ACC112 (cell line): ENCODE results near the gene GALNT5.
"Not testable (repeated sequence)": the region's sequence is repeated elsewhere in the genome, so short reads cannot be mapped to it uniquely, and the experiment has no call there.

Source experiments
- H2AFZ ChIP-seq: fragments of 200-600 bp; sonication (generic); one replicate; pipeline ENCODE4 v1.6.0; 2017; ENCODE audit warnings: antibody characterized with exemption, low read length; ENCODE audit not compliant: unreplicated experiment
- H3K27ac ChIP-seq: fragments of 200-600 bp; sonication (generic); 2 replicates; pipeline ENCODE4 v1.5.1; 2014; ENCODE audit warnings: low read depth, mild to moderate bottlenecking, antibody characterized with exemption, low read length, moderate library complexity
- H3K27me3 ChIP-seq: fragments of 200-600 bp; sonication (generic); 2 replicates; pipeline ENCODE4 v1.6.1; 2014; ENCODE audit warnings: mild to moderate bottlenecking, antibody characterized with exemption, low read length, moderate library complexity, mixed read lengths; ENCODE audit not compliant: insufficient read depth
- H3K36me3 ChIP-seq: fragments of 200-600 bp; sonication (generic); 2 replicates; pipeline ENCODE4 v1.6.1; 2016; ENCODE audit warnings: mild to moderate bottlenecking, antibody characterized with exemption, low read length, moderate library complexity, mixed read lengths; ENCODE audit not compliant: insufficient read depth
- H3K4me1 ChIP-seq: fragments of 200-600 bp; sonication (generic); one replicate; pipeline ENCODE4 v1.6.1; 2016; ENCODE audit warnings: low read length, mixed read lengths; ENCODE audit not compliant: insufficient read depth, unreplicated experiment, control insufficient read depth
- H3K4me3 ChIP-seq: fragments of 200-600 bp; sonication (generic); 2 replicates; pipeline ENCODE4 v1.5.1; 2014; ENCODE audit warnings: mild to moderate bottlenecking, low read depth, low read length
- H3K79me2 ChIP-seq: fragments of 200-600 bp; sonication (generic); one replicate; pipeline ENCODE4 v1.6.0; 2016; ENCODE audit warnings: low read length; ENCODE audit not compliant: control insufficient read depth, unreplicated experiment, insufficient read depth

The GALNT5 gene, protein sequence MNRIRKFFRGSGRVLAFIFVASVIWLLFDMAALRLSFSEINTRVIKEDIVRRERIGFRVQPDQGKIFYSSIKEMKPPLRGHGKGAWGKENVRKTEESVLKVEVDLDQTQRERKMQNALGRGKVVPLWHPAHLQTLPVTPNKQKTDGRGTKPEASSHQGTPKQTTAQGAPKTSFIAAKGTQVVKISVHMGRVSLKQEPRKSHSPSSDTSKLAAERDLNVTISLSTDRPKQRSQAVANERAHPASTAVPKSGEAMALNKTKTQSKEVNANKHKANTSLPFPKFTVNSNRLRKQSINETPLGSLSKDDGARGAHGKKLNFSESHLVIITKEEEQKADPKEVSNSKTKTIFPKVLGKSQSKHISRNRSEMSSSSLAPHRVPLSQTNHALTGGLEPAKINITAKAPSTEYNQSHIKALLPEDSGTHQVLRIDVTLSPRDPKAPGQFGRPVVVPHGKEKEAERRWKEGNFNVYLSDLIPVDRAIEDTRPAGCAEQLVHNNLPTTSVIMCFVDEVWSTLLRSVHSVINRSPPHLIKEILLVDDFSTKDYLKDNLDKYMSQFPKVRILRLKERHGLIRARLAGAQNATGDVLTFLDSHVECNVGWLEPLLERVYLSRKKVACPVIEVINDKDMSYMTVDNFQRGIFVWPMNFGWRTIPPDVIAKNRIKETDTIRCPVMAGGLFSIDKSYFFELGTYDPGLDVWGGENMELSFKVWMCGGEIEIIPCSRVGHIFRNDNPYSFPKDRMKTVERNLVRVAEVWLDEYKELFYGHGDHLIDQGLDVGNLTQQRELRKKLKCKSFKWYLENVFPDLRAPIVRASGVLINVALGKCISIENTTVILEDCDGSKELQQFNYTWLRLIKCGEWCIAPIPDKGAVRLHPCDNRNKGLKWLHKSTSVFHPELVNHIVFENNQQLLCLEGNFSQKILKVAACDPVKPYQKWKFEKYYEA

DNA sequence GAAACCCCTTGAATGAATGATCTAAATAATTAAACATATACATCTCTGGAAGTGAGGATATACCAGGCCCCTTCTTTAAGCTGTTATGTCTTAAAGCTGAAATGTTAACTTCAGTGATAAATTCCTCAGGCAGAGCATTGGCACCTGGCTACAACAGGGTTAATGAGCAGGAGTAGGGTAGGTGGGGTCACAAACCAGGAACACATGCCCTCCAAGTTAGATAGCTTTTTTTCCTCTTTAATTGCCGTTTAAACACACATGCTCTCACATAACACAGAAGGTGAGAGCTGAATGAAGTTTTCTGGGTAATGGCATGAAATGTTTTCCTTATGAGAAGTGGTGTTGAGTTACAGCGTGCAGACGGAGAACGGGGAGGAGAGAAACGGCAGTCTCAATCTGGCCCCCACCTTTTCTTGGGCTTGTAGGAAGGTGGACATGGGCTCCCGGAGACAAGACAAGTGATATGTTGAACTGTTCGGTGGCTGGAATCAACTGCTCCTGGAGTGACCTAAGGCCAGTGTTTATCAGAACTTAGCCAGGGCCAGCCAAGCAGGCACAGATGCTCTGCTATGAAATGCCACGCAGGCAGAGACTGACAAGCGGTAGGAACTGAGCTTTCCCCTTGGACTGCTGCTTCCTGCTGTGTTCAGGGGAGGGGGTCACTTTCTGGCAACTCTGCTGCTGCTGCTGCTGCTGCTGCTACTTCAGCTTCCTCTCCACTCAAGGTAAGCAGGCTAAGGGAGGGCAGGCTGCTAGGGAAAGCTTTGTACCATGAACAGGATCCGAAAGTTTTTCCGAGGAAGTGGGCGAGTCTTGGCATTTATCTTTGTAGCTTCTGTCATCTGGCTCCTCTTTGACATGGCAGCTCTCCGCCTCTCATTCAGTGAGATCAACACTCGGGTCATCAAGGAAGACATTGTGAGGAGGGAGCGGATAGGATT is at the start of gene GALNT5:
TSS of gene GALNT5 (plus strand) at position 394 of the 941 bp plus-strand sequence. CDS start at position 772, 378 bp downstream.
- Histone ChIP-seq H3K27me3 (no peaks in the 10 kb centered on the region), H3K4me3 (peak within 1 kb of the TSS; percentile 81), H2AFZ (peak within 1 kb of the TSS; percentile 95), H3K79me2 (peaks cover 3% of the 10 kb centered on the region), H3K27ac (peak within 1 kb of the TSS; percentile 21), H3K4me1 (peaks cover 45% of the 10 kb centered on the region), H3K36me3 (no peaks in the 10 kb centered on the region)

DNA sequence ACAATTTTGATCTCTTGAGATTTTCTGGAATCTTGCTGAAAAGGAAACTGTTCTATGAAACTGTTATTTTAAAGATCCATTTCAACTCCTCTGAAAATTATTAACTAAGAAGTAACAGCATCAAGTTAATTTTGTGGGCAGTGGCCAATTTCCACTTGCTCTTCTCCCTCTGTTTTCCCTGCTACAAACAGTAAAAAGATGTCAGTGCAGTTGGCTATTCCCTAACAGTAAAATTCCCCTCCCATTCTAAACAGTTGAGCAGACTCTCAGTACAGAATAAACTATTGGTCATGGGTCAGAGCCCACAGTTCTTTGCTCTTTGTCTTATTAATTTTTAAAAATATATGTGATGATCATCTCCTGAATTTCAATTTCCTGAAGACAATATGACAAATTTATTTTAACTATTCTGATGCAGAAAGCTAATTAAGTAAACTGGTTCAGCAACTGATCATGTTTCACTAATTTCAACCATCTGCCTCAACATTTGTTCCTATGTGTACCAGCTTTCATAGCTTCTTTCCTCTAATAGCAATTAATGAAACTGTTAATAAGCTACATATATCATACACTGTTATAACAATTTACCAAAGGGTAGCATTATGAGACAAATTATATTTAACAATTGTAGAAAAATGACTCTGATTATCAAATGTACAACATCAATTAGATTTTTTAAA is 41.1 kb upstream of the GALNT5 start:
- H3K4me3 ChIP-seq, result no peak overlapping the region
- no peaks in the 10 kb centered on the region for H3K27me3 ChIP-seq
- H3K36me3 ChIP-seq, result no peaks in the 10 kb centered on the region
- no peak overlapping the region for H3K27ac ChIP-seq
- H3K79me2 ChIP-seq, result no peaks in the 10 kb centered on the region
- no peaks in the 10 kb centered on the region for H3K4me1 ChIP-seq
- H2AFZ ChIP-seq, result no peak overlapping the region

DNA sequence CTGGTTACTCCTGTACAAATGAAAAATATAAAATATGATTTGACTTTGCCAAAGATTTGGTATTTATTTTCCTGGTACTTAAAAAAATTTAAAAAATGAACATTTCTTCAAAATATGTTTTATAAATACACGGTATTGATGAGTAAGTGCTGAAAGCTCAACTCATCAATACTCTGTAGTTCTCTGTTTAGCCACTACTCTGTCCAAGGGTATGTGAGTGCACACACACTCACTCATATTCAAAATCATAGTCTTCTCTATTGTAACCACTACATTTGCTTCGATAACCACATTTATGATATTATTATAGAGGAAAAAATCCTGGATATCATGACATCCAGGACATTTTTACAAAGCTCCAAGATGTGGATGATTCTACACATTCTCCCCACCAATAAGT is 40.1 kb upstream of the GALNT5 start:
- Histone ChIP-seq H3K27me3 (no peaks in the 10 kb centered on the region), H3K4me1 (no peaks in the 10 kb centered on the region), H3K36me3 (no peaks in the 10 kb centered on the region), H3K79me2 (no peaks in the 10 kb centered on the region), H3K27ac (no peak overlapping the region), H3K4me3 (no peak overlapping the region), H2AFZ (no peak overlapping the region)

DNA sequence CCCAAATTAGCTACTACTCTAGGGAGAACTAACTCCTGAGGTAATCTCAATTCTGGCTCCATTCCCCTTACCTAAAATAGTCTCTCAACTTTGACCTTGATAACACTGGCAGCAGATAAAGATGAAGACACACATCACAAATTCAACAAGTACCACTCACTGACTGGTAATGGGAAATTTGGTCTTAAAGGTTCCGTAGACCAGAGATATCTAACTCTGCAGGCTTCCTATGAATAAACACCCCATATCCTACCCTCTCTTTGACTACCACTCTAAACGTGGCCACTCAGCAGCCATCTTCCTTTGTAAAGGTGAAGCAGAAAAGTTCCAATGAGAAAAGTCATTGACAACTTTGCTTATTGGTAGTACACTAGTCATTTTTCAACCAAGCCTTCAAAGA is 38.6 kb upstream of the GALNT5 start:
- no peaks in the 10 kb centered on the region for H3K79me2 ChIP-seq
- H3K36me3 ChIP-seq, result no peaks in the 10 kb centered on the region
- no peak overlapping the region for H2AFZ ChIP-seq
- no peaks in the 10 kb centered on the region for H3K27me3 ChIP-seq
- H3K4me1 ChIP-seq, result no peaks in the 10 kb centered on the region
- H3K27ac ChIP-seq, result no peak overlapping the region
- no peak overlapping the region for H3K4me3 ChIP-seq

DNA sequence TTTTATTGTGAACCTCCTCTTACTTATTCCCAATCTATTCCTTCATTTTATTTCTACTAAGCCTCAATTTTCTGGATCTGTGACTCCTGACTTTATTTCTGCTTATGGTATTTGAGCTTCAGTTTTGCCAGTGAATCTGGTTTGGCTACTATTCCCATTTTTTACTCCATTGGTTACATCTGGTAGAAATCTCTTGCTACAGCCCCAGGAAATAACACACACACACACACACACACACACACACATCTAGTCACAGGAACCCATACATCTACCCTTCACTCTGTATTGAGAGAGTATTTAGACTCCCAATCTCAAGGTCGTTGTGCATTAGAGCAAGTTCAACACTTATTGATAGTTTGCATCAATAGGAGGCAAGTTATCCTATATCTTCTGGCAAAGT is 37.0 kb upstream of the GALNT5 start:
- no peak overlapping the region for H2AFZ ChIP-seq
- no peaks in the 10 kb centered on the region for H3K27me3 ChIP-seq
- H3K36me3 ChIP-seq, result no peaks in the 10 kb centered on the region
- H3K79me2 ChIP-seq, result no peaks in the 10 kb centered on the region
- no peak overlapping the region for H3K4me3 ChIP-seq
- H3K27ac ChIP-seq, result no peak overlapping the region
- H3K4me1 ChIP-seq, result no peaks in the 10 kb centered on the region

GRCh38 chr2:157221394-157221988 is 36.0 kb upstream of the GALNT5 start:
- H2AFZ ChIP-seq, result no peak overlapping the region
- H3K36me3 ChIP-seq, result no peaks in the 10 kb centered on the region
- H3K4me3 ChIP-seq, result no peak overlapping the region
- H3K27me3 ChIP-seq, result no peaks in the 10 kb centered on the region
- no peaks in the 10 kb centered on the region for H3K79me2 ChIP-seq
- no peak overlapping the region for H3K27ac ChIP-seq
- no peaks in the 10 kb centered on the region for H3K4me1 ChIP-seq

DNA sequence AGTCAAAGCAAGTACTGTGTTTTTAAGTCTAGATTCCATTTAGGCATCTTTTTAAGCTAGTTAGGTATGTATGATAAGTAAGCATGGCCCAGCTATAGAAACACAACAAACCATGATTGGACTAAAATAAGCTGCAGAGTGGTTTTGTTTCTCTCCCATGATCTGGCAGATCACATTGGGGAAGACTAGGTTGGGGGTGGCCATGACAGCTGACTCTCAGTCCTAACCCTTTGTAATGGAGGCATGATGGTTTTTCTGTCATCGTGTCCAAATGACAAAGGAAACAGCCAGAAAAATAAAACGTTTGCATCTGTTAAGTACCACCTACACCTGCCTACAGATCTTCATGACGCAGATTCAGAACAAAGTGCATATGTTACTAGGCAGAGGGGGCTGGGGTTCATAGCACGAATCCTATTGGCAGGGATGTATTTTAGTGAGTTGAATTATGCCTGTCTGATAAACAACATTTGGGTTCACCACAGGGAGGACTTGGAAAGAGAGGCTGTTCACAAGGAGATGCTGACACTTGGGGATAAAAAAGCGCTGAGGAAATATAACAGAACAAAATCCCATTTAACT is 33.8 kb upstream of the GALNT5 start:
- no peaks in the 10 kb centered on the region for H3K36me3 ChIP-seq
- H3K4me1 ChIP-seq, result no peaks in the 10 kb centered on the region
- no peak overlapping the region for H2AFZ ChIP-seq
- no peak overlapping the region for H3K27ac ChIP-seq
- no peak overlapping the region for H3K4me3 ChIP-seq
- H3K79me2 ChIP-seq, result no peaks in the 10 kb centered on the region
- H3K27me3 ChIP-seq, result no peaks in the 10 kb centered on the region

- H3K79me2 ChIP-seq, H3K4me3 ChIP-seq, H3K36me3 ChIP-seq, H3K27me3 ChIP-seq, H3K27ac ChIP-seq, H3K4me1 ChIP-seq, H2AFZ ChIP-seq: not testable (repeated sequence)
These were observed 33.1 kb upstream of the GALNT5 start for GRCh38 chr2:157224448-157224847.

- Histone ChIP-seq H2AFZ (no peak overlapping the region), H3K27me3 (no peaks in the 10 kb centered on the region), H3K4me3 (no peak overlapping the region), H3K4me1 (peaks cover 4% of the 10 kb centered on the region), H3K36me3 (no peaks in the 10 kb centered on the region), H3K27ac (no peak overlapping the region), H3K79me2 (no peaks in the 10 kb centered on the region)
These were observed 29.9 kb upstream of the GALNT5 start for GRCh38 chr2:157227592-157227991.
